ENCODE data around the gene STARD9. TPM values are rescaled to one million over a fixed set of nuclear protein-coding genes. Genes with fewer than 3 reads are reported as not detected.
A peak's percentile ranks its signal among the peaks of the same experiment; 100 is the strongest.

The STARD9 gene
- polyA plus RNA-seq, 1 of the 3 experiments (the other 2 are of a cell fraction): 2.1 TPM

DNA sequence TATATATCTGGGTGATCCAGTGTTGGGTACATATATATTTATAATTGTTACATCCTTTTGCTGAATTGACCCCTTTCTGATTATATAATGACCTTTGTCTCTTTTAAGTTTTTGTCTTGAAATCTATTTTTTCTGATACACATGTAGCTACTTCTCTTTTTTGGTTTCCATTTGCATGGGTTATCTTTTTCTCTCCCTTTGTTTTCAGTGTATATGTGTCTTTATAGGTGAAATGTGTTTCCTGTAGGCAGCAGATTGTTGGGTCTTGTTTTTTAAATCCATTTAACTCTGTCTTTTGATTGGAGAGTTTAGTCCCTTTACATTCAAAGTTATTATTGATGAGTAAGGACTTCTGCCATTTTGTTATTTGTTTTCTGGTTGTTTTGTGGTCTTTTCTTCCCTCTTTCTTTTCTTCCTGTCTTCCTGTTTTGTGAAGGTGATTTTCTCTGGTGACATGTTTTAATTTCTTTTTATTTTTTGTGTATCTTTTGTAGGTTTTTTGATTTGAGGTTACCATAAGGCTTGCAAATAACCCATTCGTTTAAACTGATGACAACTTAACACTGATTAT lies 56.8 kb downstream of the STARD9 start:
- Histone ChIP-seq H3K79me2 (ENCODE audit: insufficient read depth) (peaks cover 9% of the 10 kb centered on the region; the same call in 1 of the 2 replicates), H3K9me2 (no peaks in the 10 kb centered on the region), H3K27me3 (ENCODE audit: insufficient read depth) (no peaks in the 10 kb centered on the region), H3K4me3 (ENCODE audit: low read depth in 2 of 2, low read length in 1 of 2) (no peak overlapping the region), H3K36me3 (replicated peaks in 1 of 2; ENCODE audit: control insufficient read depth in 1 of 2, insufficient read depth in 2 of 2, low read length in 1 of 2) (peaks cover 0 to 20% of the 10 kb centered on the region in 2 experiments), H3K9ac (no peak overlapping the region), H2AFZ (ENCODE audit: low read depth) (no peak overlapping the region), H3K9me3 (no peaks in the 10 kb centered on the region), H4K20me1 (ENCODE audit: insufficient read depth) (no peaks in the 10 kb centered on the region), H3F3A (replicated peaks; ENCODE audit: insufficient read depth) (no peaks in the 10 kb centered on the region), H3K4me2 (no peak overlapping the region), H3K27ac (ENCODE audit: low read depth in 2 of 2, low read length in 1 of 2) (no peak overlapping the region), H3K4me1 (ENCODE audit: control insufficient read depth in 1 of 2, insufficient read depth in 2 of 2, low read depth in 1 of 2, low read length in 1 of 2) (no peaks in the 10 kb centered on the region)
- 90% methylated on average over 1 of the region's 1 CpG for WGBS (ENCODE audit: low lambda C conversion rate)
- TF ChIP-seq POLR2AphosphoS5 (IDR thresholded peaks at IDR 0.05; ENCODE audit: low read depth, low read length): no peak
- TF ChIP-seq, protein P1, sequence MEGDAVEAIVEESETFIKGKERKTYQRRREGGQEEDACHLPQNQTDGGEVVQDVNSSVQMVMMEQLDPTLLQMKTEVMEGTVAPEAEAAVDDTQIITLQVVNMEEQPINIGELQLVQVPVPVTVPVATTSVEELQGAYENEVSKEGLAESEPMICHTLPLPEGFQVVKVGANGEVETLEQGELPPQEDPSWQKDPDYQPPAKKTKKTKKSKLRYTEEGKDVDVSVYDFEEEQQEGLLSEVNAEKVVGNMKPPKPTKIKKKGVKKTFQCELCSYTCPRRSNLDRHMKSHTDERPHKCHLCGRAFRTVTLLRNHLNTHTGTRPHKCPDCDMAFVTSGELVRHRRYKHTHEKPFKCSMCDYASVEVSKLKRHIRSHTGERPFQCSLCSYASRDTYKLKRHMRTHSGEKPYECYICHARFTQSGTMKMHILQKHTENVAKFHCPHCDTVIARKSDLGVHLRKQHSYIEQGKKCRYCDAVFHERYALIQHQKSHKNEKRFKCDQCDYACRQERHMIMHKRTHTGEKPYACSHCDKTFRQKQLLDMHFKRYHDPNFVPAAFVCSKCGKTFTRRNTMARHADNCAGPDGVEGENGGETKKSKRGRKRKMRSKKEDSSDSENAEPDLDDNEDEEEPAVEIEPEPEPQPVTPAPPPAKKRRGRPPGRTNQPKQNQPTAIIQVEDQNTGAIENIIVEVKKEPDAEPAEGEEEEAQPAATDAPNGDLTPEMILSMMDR (IDR thresholded peaks at IDR 0.05): no peak
- CTCF ChIA-PET: interaction anchor here (0.6 to 1.1 kb wide), 3 partner anchors 14 to 593 kb away, joined by 3 to 4 read pairs (median 3); no protein-coding TSS in a partner anchor
- DNase-seq: no peak
- POLR2A ChIA-PET: no interaction called here

DNA sequence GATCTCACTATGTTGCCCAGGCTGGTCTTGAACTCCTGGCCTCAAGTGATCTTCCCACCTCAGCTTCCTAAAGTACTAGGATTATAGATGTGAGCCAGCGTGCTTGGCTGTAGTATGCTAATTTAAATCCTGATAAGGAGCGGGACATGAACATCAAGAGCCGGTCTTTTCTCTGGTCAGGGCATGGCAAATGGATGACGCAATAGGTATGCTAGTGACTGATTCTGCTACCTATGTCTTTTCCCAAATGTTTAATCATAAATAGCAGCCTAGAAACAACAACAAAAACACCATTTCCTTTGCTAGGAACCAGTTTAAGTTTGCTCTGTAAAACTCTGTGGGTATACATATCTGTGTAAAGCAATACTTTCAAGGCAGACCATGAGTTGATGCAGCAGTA lies 64.7 kb downstream of the STARD9 start:
- Histone ChIP-seq H3K4me1 (ENCODE audit: control insufficient read depth in 1 of 2, insufficient read depth in 2 of 2, low read depth in 1 of 2, low read length in 1 of 2) (no peaks in the 10 kb centered on the region), H3F3A (replicated peaks; ENCODE audit: insufficient read depth) (peaks cover 5% of the 10 kb centered on the region), H3K27ac (ENCODE audit: low read depth in 2 of 2, low read length in 1 of 2) (no peak overlapping the region), H4K20me1 (ENCODE audit: insufficient read depth) (no peaks in the 10 kb centered on the region), H3K9me2 (no peaks in the 10 kb centered on the region), H3K36me3 (replicated peaks in 1 of 2; ENCODE audit: control insufficient read depth in 1 of 2, insufficient read depth in 2 of 2, low read length in 1 of 2) (peaks cover 11 to 14% of the 10 kb centered on the region in 2 experiments), H3K4me2 (no peak overlapping the region), H2AFZ (ENCODE audit: low read depth) (no peak overlapping the region), H3K9me3 (no peaks in the 10 kb centered on the region), H3K9ac (no peak overlapping the region), H3K4me3 (ENCODE audit: low read depth in 2 of 2, low read length in 1 of 2) (no peak overlapping the region), H3K79me2 (ENCODE audit: insufficient read depth) (no peaks in the 10 kb centered on the region), H3K27me3 (ENCODE audit: insufficient read depth) (no peaks in the 10 kb centered on the region)
- DNase-seq: no peak
- TF ChIP-seq NRF1 (IDR thresholded peaks at IDR 0.05; ENCODE audit: low read depth, low read length): no peak
- WGBS (ENCODE audit: low lambda C conversion rate): 96% methylated on average over 4 of the region's 4 CpGs
- POLR2A ChIA-PET: no interaction called here
- CTCF ChIA-PET: interaction anchor here (0.5 kb wide), 1 partner anchor 9 kb away, joined by 4 read pairs; no protein-coding TSS in a partner anchor

DNA sequence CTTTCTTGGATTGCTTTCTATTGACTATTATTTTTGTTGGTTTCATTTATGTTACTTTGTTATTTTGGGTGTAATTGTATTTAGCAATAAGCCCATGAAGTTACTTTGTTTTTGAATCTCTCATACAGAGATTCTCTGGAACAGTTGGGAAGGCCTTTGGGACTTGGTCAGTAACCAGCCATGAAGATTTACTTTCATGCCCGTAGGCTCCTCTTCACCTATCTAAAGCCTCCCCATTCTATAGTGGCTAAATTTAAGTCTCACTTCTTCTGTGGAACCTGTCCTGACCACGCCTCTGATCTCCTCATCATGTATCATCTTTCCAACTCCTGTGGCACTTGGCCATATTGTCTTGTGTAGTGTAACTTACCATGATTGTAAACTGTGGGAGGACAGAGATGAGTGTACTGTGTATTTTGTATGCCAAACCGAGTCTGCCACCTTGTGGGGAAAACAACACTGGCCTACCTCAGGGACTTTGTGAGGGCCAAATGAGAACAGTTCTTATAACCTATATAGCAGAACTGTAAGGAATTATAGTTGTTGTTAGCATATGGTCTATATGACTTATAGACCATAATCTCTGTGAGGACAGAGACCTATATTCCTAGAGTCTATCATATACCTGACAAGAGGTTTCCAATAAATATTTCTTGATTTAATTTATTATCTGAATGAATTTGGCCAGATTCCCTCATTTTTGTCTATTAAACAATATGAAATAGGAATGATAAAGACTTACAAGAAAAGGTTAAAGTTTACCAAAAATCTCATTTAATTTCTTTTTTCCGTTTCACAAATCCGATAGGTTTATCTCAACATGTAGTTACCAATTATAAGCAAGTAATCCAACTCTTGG lies 75.0 kb downstream of the STARD9 start:
- peak; percentile 55 for DNase-seq
- H3F3A ChIP-seq (replicated peaks; ENCODE audit: insufficient read depth): no peaks in the 10 kb centered on the region
- TF ChIP-seq CHD2 (IDR thresholded peaks at IDR 0.05; ENCODE audit: low read length, partially characterized antibody) (no peak), RAD21 (IDR thresholded peaks at IDR 0.05; ENCODE audit: low read length) (peak; percentile 92), GABPA (IDR thresholded peaks at IDR 0.05; ENCODE audit: low read depth) (no peak), TEAD4 (IDR thresholded peaks at IDR 0.05; ENCODE audit: borderline replicate concordance, insufficient read depth) (no peak), RXRA (IDR thresholded peaks at IDR 0.05; ENCODE audit: borderline replicate concordance, low read depth) (no peak), SMC3 (IDR thresholded peaks at IDR 0.05; ENCODE audit: low read depth, low read length) (peak; percentile 84)
- TF ChIP-seq, protein P2, sequence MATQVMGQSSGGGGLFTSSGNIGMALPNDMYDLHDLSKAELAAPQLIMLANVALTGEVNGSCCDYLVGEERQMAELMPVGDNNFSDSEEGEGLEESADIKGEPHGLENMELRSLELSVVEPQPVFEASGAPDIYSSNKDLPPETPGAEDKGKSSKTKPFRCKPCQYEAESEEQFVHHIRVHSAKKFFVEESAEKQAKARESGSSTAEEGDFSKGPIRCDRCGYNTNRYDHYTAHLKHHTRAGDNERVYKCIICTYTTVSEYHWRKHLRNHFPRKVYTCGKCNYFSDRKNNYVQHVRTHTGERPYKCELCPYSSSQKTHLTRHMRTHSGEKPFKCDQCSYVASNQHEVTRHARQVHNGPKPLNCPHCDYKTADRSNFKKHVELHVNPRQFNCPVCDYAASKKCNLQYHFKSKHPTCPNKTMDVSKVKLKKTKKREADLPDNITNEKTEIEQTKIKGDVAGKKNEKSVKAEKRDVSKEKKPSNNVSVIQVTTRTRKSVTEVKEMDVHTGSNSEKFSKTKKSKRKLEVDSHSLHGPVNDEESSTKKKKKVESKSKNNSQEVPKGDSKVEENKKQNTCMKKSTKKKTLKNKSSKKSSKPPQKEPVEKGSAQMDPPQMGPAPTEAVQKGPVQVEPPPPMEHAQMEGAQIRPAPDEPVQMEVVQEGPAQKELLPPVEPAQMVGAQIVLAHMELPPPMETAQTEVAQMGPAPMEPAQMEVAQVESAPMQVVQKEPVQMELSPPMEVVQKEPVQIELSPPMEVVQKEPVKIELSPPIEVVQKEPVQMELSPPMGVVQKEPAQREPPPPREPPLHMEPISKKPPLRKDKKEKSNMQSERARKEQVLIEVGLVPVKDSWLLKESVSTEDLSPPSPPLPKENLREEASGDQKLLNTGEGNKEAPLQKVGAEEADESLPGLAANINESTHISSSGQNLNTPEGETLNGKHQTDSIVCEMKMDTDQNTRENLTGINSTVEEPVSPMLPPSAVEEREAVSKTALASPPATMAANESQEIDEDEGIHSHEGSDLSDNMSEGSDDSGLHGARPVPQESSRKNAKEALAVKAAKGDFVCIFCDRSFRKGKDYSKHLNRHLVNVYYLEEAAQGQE (IDR thresholded peaks at IDR 0.05; ENCODE audit: low read depth, low read length): no peak
- TF ChIP-seq, protein P1 (IDR thresholded peaks at IDR 0.05): peak; percentile 87
- no peak overlapping the region for H2AFZ ChIP-seq (ENCODE audit: low read depth)
- no peak overlapping the region for H3K27ac ChIP-seq (ENCODE audit: low read depth in 2 of 2, low read length in 1 of 2)
- H3K9me2 ChIP-seq: no peaks in the 10 kb centered on the region
- peaks cover 4 to 11% of the 10 kb centered on the region in 2 experiments for H3K36me3 ChIP-seq (replicated peaks in 1 of 2; ENCODE audit: control insufficient read depth in 1 of 2, insufficient read depth in 2 of 2, low read length in 1 of 2)
- no peaks in the 10 kb centered on the region for H3K79me2 ChIP-seq (ENCODE audit: insufficient read depth)
- ChIA-PET POLR2A (no interaction called here), CTCF (interaction anchor here (1.2 to 1.3 kb wide), 2 partner anchors 18 to 102 kb away, joined by 4 read pairs; partner anchors contain the start of genes HAUS2 and LRRC57)
- H3K4me2 ChIP-seq: no peak overlapping the region
- H3K4me1 ChIP-seq (ENCODE audit: control insufficient read depth in 1 of 2, insufficient read depth in 2 of 2, low read depth in 1 of 2, low read length in 1 of 2): no peaks in the 10 kb centered on the region
- H3K9me3 ChIP-seq: no peaks in the 10 kb centered on the region
- H3K4me3 ChIP-seq (ENCODE audit: low read depth in 2 of 2, low read length in 1 of 2): no peak overlapping the region; a peak in 1 of 4 replicates
- WGBS (ENCODE audit: low lambda C conversion rate): 67% methylated on average over 5 of the region's 5 CpGs
- no peak overlapping the region for H3K9ac ChIP-seq
- no peaks in the 10 kb centered on the region for H3K27me3 ChIP-seq (ENCODE audit: insufficient read depth)
- H4K20me1 ChIP-seq (ENCODE audit: insufficient read depth): no peaks in the 10 kb centered on the region
